ENCODE measurements around the gene EIF3B.
"Not testable (repeated sequence)": the region's sequence is repeated elsewhere in the genome, so short reads cannot be mapped to it uniquely, and the experiment has no call there.

- not testable (repeated sequence) for TF ChIP-seq EZH2 (IDR thresholded peaks at IDR 0.05; ENCODE audit: insufficient read depth, low read length); CTCF (IDR thresholded peaks at IDR 0.05; ENCODE audit: insufficient read depth, low read depth, low read length)
Measured at GRCh38 chr7:2347351-2348063, 7.1 kb upstream of the EIF3B start.
